Gastrocnemius medialis (tissue), 4 donors: Measurements from ENCODE around the gene FPGS.

ENCODE experiments used
- CTCF ChIP-seq, 5 experiments: fragments of 450-650 bp in 3 of 5; fragments of 200-600 bp in 2 of 5; sonication (generic) in 2 of 5; IDR thresholded peaks in 4 of 5; conservative IDR thresholded peaks in 1 of 5; 1 replicate in 4 of 5; 2 replicates in 1 of 5; pipeline ENCODE4 v1.5.1; 2016 to 2019; ENCODE audit warnings: antibody characterized with exemption in 5 of 5, mild to moderate bottlenecking in 3 of 5, moderate library complexity in 3 of 5
- POLR2A ChIP-seq, 2 donors: fragments of 450-650 bp; IDR thresholded peaks; one replicate each; pipeline ENCODE4 v1.6.1; 2017; ENCODE audit warnings: antibody characterized with exemption in 2 of 2, mild to moderate bottlenecking in 2 of 2, moderate library complexity in 2 of 2

- TF ChIP-seq POLR2A (IDR thresholded peaks at IDR 0.05) = no peak
- TF ChIP-seq CTCF (IDR thresholded peaks at IDR 0.05 in 4 of 5, conservative IDR thresholded peaks at IDR 0.05 in 1 of 5) = no peak
These were observed 19.4 kb downstream of the FPGS start for GRCh38 chr9:127822108-127822507.
